Activated CD8-positive, alpha-beta T cell treated with anti-CD3 and anti-CD28 coated beads for 36 hours (primary cell): Measurements from ENCODE around the gene FBXL16. TPM values are rescaled to one million over a fixed set of nuclear protein-coding genes. Genes with fewer than 3 reads are reported as not detected.
A peak's percentile ranks its signal among the peaks of the same experiment; 100 is the strongest.

Experiments
- ATAC-seq: fragments of 200-7000 bp; cut with Tn5 transposase; one replicate; pipeline ENCODE4 v1.10.0; 2021; ENCODE audit warnings: mild to moderate bottlenecking, moderate library complexity
- CTCF ChIA-PET: fragments of 350-600 bp; sonication (Branson Sonifier 250); formaldehyde crosslinking; loops from one replicate; lab custom pipeline; 2021; ENCODE audit warnings: antibody characterized with exemption; lab: Charles Lee
- POLR2A ChIA-PET: fragments of 350-600 bp; sonication (Branson Sonifier 250); formaldehyde crosslinking; loops from one replicate; lab custom pipeline; 2021; ENCODE audit warnings: antibody characterized with exemption; lab: Charles Lee
- DNase-seq: peaks from one replicate; pipeline ENCODE4 v3.0.0-alpha.2; 2020
- H3K27ac Mint-ChIP-seq: one replicate; pipeline ENCODE4 v1.8.0; 2021; ENCODE audit warnings: mild to moderate bottlenecking, mixed read lengths
- H3K27me3 Mint-ChIP-seq: one replicate; pipeline ENCODE4 v1.8.0; 2021; ENCODE audit warnings: mixed read lengths
- H3K36me3 Mint-ChIP-seq: one replicate; pipeline ENCODE4 v1.8.0; 2021; ENCODE audit warnings: low read depth, mixed read lengths
- H3K4me1 Mint-ChIP-seq: one replicate; pipeline ENCODE4 v1.8.0; 2021; ENCODE audit warnings: low read depth, mixed read lengths
- H3K4me3 Mint-ChIP-seq: one replicate; pipeline ENCODE4 v1.8.0; 2021; ENCODE audit warnings: mild to moderate bottlenecking, moderate library complexity, mixed read lengths
- H3K9me3 Mint-ChIP-seq: one replicate; pipeline ENCODE4 v1.8.0; 2021; ENCODE audit warnings: mixed read lengths
- CTCF ChIP-seq: fragments of 200-600 bp; IDR thresholded peaks from one replicate; pipeline ENCODE4 v1.8.0; 2022; ENCODE audit warnings: antibody characterized with exemption, mild to moderate bottlenecking
- intact Hi-C: fragments of 100-400 bp; cut with micrococcal nuclease; formaldehyde crosslinking; loops from one replicate; pipeline ENCODE4 v1.10.0; 2022
- total RNA-seq, 2 experiments: library from RNA; stranded (reverse); gene quantifications; one replicate each; pipeline ENCODE4 v1.2.3, GENCODE V29; 2021

The FBXL16 gene
- total RNA-seq, 2 experiments from 2014 or later: 5.9 to 8.0 TPM

GRCh38 chr16:703406-703805 is 2.2 kb downstream of the FBXL16 start:
- TF ChIP-seq CTCF: no peak
- Mint-ChIP-seq H3K4me3 (no peak overlapping the region), H3K36me3 (no peaks in the 10 kb centered on the region), H3K4me1 (peaks cover 4% of the 10 kb centered on the region), H3K9me3 (no peaks in the 10 kb centered on the region), H3K27me3 (peaks cover 48% of the 10 kb centered on the region), H3K27ac (no peak overlapping the region)
- DNase-seq (no peak), ATAC-seq (no peak)
- ChIA-PET POLR2A (interaction anchor here (1.0 to 1.2 kb wide), 2 partner anchors 8 to 100 kb away, joined by 3 to 5 read pairs; no protein-coding TSS in a partner anchor), CTCF (interaction anchor here (1.0 to 2.1 kb wide), 7 partner anchors 9 to 82 kb away, joined by 3 to 13 read pairs (median 3); partner anchors contain the start of gene METRN)
- intact Hi-C loops: no loop called here

GRCh38 chr16:702341-702740 is 3.3 kb downstream of the FBXL16 start:
- ChIA-PET CTCF (interaction anchor here (1.2 to 2.1 kb wide), 4 partner anchors 10 to 83 kb away, joined by 3 to 13 read pairs (median 6); partner anchors contain the start of gene METRN), POLR2A (interaction anchor here (0.9 to 1.5 kb wide), 3 partner anchors 8 to 85 kb away, joined by 3 to 6 read pairs (median 4); partner anchors contain the start of gene ANTKMT)
- peaks cover 4% of the 10 kb centered on the region for H3K4me1 Mint-ChIP-seq
- H3K9me3 Mint-ChIP-seq: no peaks in the 10 kb centered on the region
- DNase-seq: no peak
- no peaks in the 10 kb centered on the region for H3K36me3 Mint-ChIP-seq
- intact Hi-C loops: no loop called here
- no peak overlapping the region for H3K27ac Mint-ChIP-seq
- no peak for ATAC-seq
- no peak overlapping the region for H3K4me3 Mint-ChIP-seq
- peaks cover 39% of the 10 kb centered on the region for H3K27me3 Mint-ChIP-seq
- no peak for TF ChIP-seq CTCF

GRCh38 chr16:700684-701584 is 4.7 kb downstream of the FBXL16 start:
- no peaks in the 10 kb centered on the region for H3K36me3 Mint-ChIP-seq
- peak; percentile 42 for DNase-seq
- TF ChIP-seq CTCF: no peak
- ChIA-PET POLR2A (interaction anchor here (0.9 to 2.6 kb wide), 6 partner anchors 10 to 106 kb away, joined by 3 to 7 read pairs (median 4); partner anchors contain the start of genes ANTKMT, CHTF18, RPUSD1 and WDR24), CTCF (interaction anchor here (1.6 kb wide), 1 partner anchor 11 kb away, joined by 6 read pairs; no protein-coding TSS in a partner anchor)
- no peak overlapping the region for H3K27ac Mint-ChIP-seq
- no peak overlapping the region for H3K4me3 Mint-ChIP-seq
- peak; percentile 71 for ATAC-seq
- H3K27me3 Mint-ChIP-seq: peaks cover 28% of the 10 kb centered on the region
- H3K9me3 Mint-ChIP-seq: no peaks in the 10 kb centered on the region
- peaks cover 7% of the 10 kb centered on the region for H3K4me1 Mint-ChIP-seq
- intact Hi-C loops: no loop called here

DNA sequence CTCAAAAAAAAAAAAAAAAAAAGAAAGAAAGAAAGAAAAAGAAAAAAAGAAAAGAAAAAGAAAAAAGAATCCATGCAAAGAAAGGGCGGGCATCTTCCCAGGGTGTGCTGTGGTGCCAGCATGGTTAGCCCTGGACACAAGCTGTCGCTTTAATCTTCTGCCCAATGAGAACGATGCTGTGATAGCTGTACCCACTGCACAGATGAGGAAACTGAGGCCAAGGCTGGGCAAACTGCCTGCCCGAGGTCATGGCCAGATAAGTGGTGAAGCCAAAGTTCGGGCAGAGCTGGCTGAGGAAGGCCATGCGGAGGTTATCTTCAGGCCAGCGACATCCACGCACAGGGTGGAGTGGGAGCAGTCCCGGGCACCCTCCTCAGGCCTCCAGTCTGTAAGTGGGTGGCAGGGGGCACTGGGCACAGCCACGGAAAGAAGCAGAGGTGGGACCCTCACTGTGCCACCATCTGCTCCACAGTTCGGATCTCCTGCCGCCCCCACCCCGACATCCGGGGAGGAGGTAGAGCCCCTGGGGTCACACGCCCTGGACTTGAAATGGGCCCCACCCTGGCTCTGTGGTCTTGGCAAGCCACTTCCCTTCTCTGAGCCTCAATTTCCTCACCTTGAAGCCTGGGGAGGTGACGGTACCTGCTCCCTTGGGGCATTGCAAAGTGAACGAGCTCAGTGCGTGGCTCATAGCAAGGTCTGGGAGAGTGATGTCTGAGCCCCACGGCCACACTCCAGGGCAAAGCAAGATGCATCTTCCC is 6.5 kb downstream of the FBXL16 start:
- peaks cover 16% of the 10 kb centered on the region for H3K4me1 Mint-ChIP-seq
- ATAC-seq: no peak

More for the DNA sequence above, 6.5 kb downstream of the FBXL16 start:
- H3K27ac Mint-ChIP-seq: no peak overlapping the region
- H3K36me3 Mint-ChIP-seq: no peaks in the 10 kb centered on the region
- intact Hi-C loops: no loop called here
- ChIA-PET POLR2A (interaction anchor here (2.6 kb wide), 1 partner anchor 9 kb away, joined by 7 read pairs; the partner anchor contains the start of gene WDR24), CTCF (no interaction called here)
- no peaks in the 10 kb centered on the region for H3K9me3 Mint-ChIP-seq
- H3K27me3 Mint-ChIP-seq: peaks cover 29% of the 10 kb centered on the region
- TF ChIP-seq CTCF: no peak
- no peak overlapping the region for H3K4me3 Mint-ChIP-seq
- DNase-seq: no peak
